Stimulated activated CD4-positive, alpha-beta T cell treated with anti-CD3 and anti-CD28 coated beads, Interleukin-1b, Interleukin-23, amount 100 ng/mL, for 24 hours (primary cell): Measurements from ENCODE around the gene TOR2A.
A peak's percentile ranks its signal among the peaks of the same experiment; 100 is the strongest.

ENCODE experiments used
- DNase-seq, 4 experiments: peaks; one replicate each; pipeline ENCODE4 v3.0.0-alpha.2; 2020; ENCODE audit warnings: low read depth in 4 of 4, low spot score in 1 of 4

TOR2A gene

GRCh38 chr9:127720865-127721227, 14.2 kb downstream of the TOR2A start:
- no peak for DNase-seq

- no peak for DNase-seq
Observed at GRCh38 chr9:127720031-127720864, 14.8 kb downstream of the TOR2A start.

- DNase-seq = no peak
Observed at GRCh38 chr9:127717766-127718165, 17.3 kb downstream of the TOR2A start.

GRCh38 chr9:127716412-127716811, 18.7 kb downstream of the TOR2A start:
- DNase-seq = no peak

GRCh38 chr9:127715470-127716337, 19.4 kb downstream of the TOR2A start, which contains the start of the genes PTRH1 and TTC16:
TSS of gene PTRH1 (minus strand) at chr9:127715663. CDS start at chr9:127715639, 24 bp downstream.
TSS of gene TTC16 (plus strand) at chr9:127716079. CDS start at chr9:127716146, 67 bp downstream.
- peak; percentile 91 to 98 (median 96) for DNase-seq

- no peak for DNase-seq
Observed at GRCh38 chr9:127714951-127715469, 20.1 kb downstream of the TOR2A start.

GRCh38 chr9:127714020-127714750, 20.9 kb downstream of the TOR2A start:
- DNase-seq = no peak

- DNase-seq = no peak
Observed at GRCh38 chr9:127712867-127713266, 22.2 kb downstream of the TOR2A start.

GRCh38 chr9:127712371-127712770, 22.7 kb downstream of the TOR2A start:
- DNase-seq = no peak

- no peak for DNase-seq
Observed at GRCh38 chr9:127711831-127712274, 23.2 kb downstream of the TOR2A start.

GRCh38 chr9:127711226-127711701, 23.8 kb downstream of the TOR2A start:
- DNase-seq = no peak

GRCh38 chr9:127710204-127710783, 24.8 kb downstream of the TOR2A start:
- no peak for DNase-seq

GRCh38 chr9:127708952-127709587, 26.0 kb downstream of the TOR2A start:
- no peak for DNase-seq

GRCh38 chr9:127707766-127708165, 27.3 kb downstream of the TOR2A start:
- DNase-seq = no peak

GRCh38 chr9:127706836-127707241, 28.3 kb downstream of the TOR2A start, which contains the start of gene CFAP157:
TSS of gene CFAP157 (plus strand) at chr9:127706988. CDS start at chr9:127707032, 44 bp downstream.
- DNase-seq = no peak

- no peak for DNase-seq
Observed at GRCh38 chr9:127705577-127706379, 29.3 kb downstream of the TOR2A start.

GRCh38 chr9:127703289-127703946, 31.7 kb downstream of the TOR2A start:
- DNase-seq = no peak

GRCh38 chr9:127700594-127701255, 34.4 kb downstream of the TOR2A start:
- no peak for DNase-seq
